Esophagus muscularis mucosa (tissue), 4 donors: Measurements from ENCODE around the gene CDCA5. TPM values are rescaled to one million over a fixed set of nuclear protein-coding genes. Genes with fewer than 3 reads are reported as not detected.

Experiments used
- DNase-seq: peaks from one replicate; pipeline ENCODE4 v3.0.0-alpha.2; 2017; ENCODE audit errors: extremely low spot score
- H3K27ac ChIP-seq, 4 donors: fragments of 200-600 bp; sonication (generic); replicated peaks in 1 of 4; 1 replicate in 3 of 4; 2 replicates in 1 of 4; pipeline ENCODE4 v1.5.1; 2016 to 2019; ENCODE audit warnings: mild to moderate bottlenecking in 1 of 4
- H3K27me3 ChIP-seq, 4 donors: fragments of 200-600 bp; sonication (generic); one replicate each; pipeline versions ENCODE4 v1.5.1 to v1.6.0; 2016 to 2019
- H3K36me3 ChIP-seq, 4 donors: fragments of 200-600 bp; sonication (generic); one replicate each; pipeline ENCODE4 v1.5.1; 2016 to 2019
- H3K4me1 ChIP-seq, 4 donors: fragments of 200-600 bp; sonication (generic); one replicate each; pipeline ENCODE4 v1.5.1; 2016 to 2019
- H3K4me3 ChIP-seq, 4 donors: fragments of 200-600 bp; sonication (generic); 1 replicate in 2 of 4; 2 replicates in 2 of 4; pipeline ENCODE4 v1.5.1; 2016 to 2019; ENCODE audit warnings: mild to moderate bottlenecking in 4 of 4, moderate library complexity in 1 of 4
- H3K9me3 ChIP-seq, 4 donors: fragments of 200-600 bp; sonication (generic); 1 replicate in 3 of 4; 2 replicates in 1 of 4; pipeline ENCODE4 v1.5.1; 2016 to 2019
- EP300 ChIP-seq: sonication (generic); formaldehyde crosslinking; IDR thresholded peaks from one replicate; pipeline ENCODE4 v1.6.1; 2017; ENCODE audit warnings: antibody characterized with exemption
- POLR2A ChIP-seq: fragments of 450-650 bp; IDR thresholded peaks from one replicate; pipeline ENCODE4 v1.6.1; 2017; ENCODE audit warnings: antibody characterized with exemption, moderate library complexity, mild to moderate bottlenecking, low read depth
- POLR2AphosphoS5 ChIP-seq, 2 donors: sonication (generic); formaldehyde crosslinking; IDR thresholded peaks; one replicate each; pipeline ENCODE4 v1.6.1; 2017; ENCODE audit warnings: antibody characterized with exemption in 2 of 2
- WGBS: methylation state at CpG from one replicate; pipeline ENCODE4 v1.1.5; 2018; 5-methylcytosine and 5-hydroxymethylcytosine counted together
- intact Hi-C: fragments of 100-400 bp; cut with DNase I; formaldehyde crosslinking; loops from one replicate; pipeline ENCODE4 v1.15.1; 2023
- small RNA-seq, 3 donors: library from RNA; depleted of rRNA; stranded (forward); fragments of <200 nt; gene quantifications; one replicate each; pipeline ENCODE3, GENCODE V24; 2016
- total RNA-seq, 4 donors: library from RNA; depleted of rRNA; stranded (reverse); fragments of >200 nt; gene quantifications; one replicate each; pipeline versions ENCODE4 v1.1.0 to v1.2.1, GENCODE V29; 2016
- TF ChIP-seq, protein P1 (sequence below), 3 experiments: fragments of 200-600 bp in 2 of 3; fragments of 450-650 bp in 1 of 3; sonication (generic) in 2 of 3; IDR thresholded peaks; one replicate each; pipeline ENCODE4 v1.5.1; 2017 to 2019; ENCODE audit warnings: antibody characterized with exemption in 3 of 3, mild to moderate bottlenecking in 2 of 3, moderate library complexity in 1 of 3

CDCA5 gene
- total RNA-seq, 4 donors from 2014 or later = 0.33 to 1.1 (median 0.38) TPM

GRCh38 chr11:65036931-65037330, 46.9 kb downstream of the CDCA5 start:
- Histone ChIP-seq H3K4me1 (peaks cover 12 to 23% (median 15%) of the 10 kb centered on the region in 4 donors), H3K27me3 (no peaks in the 10 kb centered on the region), H3K36me3 (peaks cover 54 to 81% (median 74%) of the 10 kb centered on the region in 4 donors), H3K4me3 (no peak overlapping the region), H3K9me3 (no peaks in the 10 kb centered on the region), H3K27ac (no peak overlapping the region)
- TF ChIP-seq EP300 (no peak), POLR2A (no peak), POLR2AphosphoS5 (IDR thresholded peaks at IDR 0.05) (no peak)
- TF ChIP-seq, protein P1, sequence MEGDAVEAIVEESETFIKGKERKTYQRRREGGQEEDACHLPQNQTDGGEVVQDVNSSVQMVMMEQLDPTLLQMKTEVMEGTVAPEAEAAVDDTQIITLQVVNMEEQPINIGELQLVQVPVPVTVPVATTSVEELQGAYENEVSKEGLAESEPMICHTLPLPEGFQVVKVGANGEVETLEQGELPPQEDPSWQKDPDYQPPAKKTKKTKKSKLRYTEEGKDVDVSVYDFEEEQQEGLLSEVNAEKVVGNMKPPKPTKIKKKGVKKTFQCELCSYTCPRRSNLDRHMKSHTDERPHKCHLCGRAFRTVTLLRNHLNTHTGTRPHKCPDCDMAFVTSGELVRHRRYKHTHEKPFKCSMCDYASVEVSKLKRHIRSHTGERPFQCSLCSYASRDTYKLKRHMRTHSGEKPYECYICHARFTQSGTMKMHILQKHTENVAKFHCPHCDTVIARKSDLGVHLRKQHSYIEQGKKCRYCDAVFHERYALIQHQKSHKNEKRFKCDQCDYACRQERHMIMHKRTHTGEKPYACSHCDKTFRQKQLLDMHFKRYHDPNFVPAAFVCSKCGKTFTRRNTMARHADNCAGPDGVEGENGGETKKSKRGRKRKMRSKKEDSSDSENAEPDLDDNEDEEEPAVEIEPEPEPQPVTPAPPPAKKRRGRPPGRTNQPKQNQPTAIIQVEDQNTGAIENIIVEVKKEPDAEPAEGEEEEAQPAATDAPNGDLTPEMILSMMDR (IDR thresholded peaks at IDR 0.05) = no peak
- no peak for DNase-seq
- intact Hi-C loops = no loop called here
- WGBS = 74% methylated on average over 6 of the region's 6 CpGs

- WGBS = 79% methylated on average over 11 of the region's 11 CpGs
- H3K4me1 ChIP-seq = peaks cover 8 to 16% (median 14%) of the 10 kb centered on the region in 4 donors
- H3K27ac ChIP-seq = no peak overlapping the region
- H3K36me3 ChIP-seq = peaks cover 59 to 95% (median 82%) of the 10 kb centered on the region in 4 donors
- intact Hi-C loops = no loop called here
- H3K27me3 ChIP-seq = no peaks in the 10 kb centered on the region
- H3K4me3 ChIP-seq = no peak overlapping the region
- H3K9me3 ChIP-seq = no peaks in the 10 kb centered on the region
- no peak for DNase-seq
- TF ChIP-seq POLR2AphosphoS5 (IDR thresholded peaks at IDR 0.05) (no peak), EP300 (no peak), POLR2A (no peak)
- TF ChIP-seq, protein P1 (IDR thresholded peaks at IDR 0.05) = no peak
These were observed 48.3 kb downstream of the CDCA5 start for GRCh38 chr11:65035579-65035978.

DNA sequence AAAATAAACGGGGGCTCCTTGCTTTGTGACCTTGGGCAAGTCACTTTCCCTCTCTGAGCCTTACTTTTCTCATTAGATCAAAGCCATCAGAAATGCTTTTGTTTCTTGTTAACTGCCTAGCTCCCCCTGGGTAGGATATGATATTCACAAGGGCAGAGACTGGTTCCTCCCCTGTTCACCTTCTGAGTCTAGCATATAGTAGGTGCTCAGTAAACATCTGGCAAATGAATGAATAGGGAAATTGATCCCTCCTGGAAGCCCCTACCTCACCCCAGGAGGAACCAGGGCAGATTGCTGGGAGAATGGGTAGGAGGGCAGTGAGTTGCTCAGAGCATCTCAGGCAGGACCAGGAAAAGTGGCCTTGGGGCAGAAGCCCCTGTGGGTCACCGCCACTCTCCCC, 49.4 kb downstream of the CDCA5 start:
- intact Hi-C loops = no loop called here
- WGBS = 92% methylated on average over 2 of the region's 2 CpGs
- peaks cover 59 to 92% (median 76%) of the 10 kb centered on the region in 4 donors for H3K36me3 ChIP-seq

DNA sequence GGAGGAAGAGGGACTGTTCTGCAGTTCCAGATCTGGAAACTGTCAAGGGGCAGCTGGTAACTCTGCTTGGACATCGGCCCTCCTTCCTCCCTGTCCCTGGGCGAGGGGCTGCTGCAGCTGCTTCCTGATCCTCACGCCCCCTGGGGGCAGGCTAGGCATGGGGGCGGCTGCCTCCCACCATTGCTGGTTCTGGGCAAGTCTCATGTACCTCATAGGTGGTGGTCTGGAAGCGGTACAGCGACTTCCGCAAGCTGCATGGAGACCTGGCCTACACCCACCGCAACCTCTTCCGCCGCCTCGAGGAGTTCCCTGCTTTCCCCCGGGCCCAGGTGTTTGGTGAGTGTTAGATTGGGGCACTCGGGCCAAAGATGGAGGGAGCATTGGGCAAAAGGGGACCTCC, 51.6 kb downstream of the CDCA5 start:
- WGBS = 80% methylated on average over 10 of the region's 13 CpGs
- H3K9me3 ChIP-seq = no peaks in the 10 kb centered on the region
- peaks cover 45 to 70% (median 59%) of the 10 kb centered on the region in 4 donors for H3K36me3 ChIP-seq
- TF ChIP-seq POLR2AphosphoS5 (IDR thresholded peaks at IDR 0.05) = no peak
- TF ChIP-seq, protein P1 (IDR thresholded peaks at IDR 0.05) = no peak
- TF ChIP-seq POLR2A = no peak
- TF ChIP-seq EP300 = no peak
- H3K4me1 ChIP-seq = peaks cover 14 to 35% (median 26%) of the 10 kb centered on the region in 4 donors
- no peak overlapping the region for H3K4me3 ChIP-seq
- H3K27me3 ChIP-seq = no peaks in the 10 kb centered on the region
- intact Hi-C loops = no loop called here
- DNase-seq = no peak
- no peak overlapping the region for H3K27ac ChIP-seq

More for the DNA sequence above, 49.4 kb downstream of the CDCA5 start:
- peaks cover 3 to 19% (median 11%) of the 10 kb centered on the region in 4 donors for H3K4me1 ChIP-seq
- H3K9me3 ChIP-seq = no peaks in the 10 kb centered on the region
- H3K27ac ChIP-seq = no peak overlapping the region
- DNase-seq = no peak
- H3K4me3 ChIP-seq = no peak overlapping the region
- TF ChIP-seq POLR2A (no peak), POLR2AphosphoS5 (IDR thresholded peaks at IDR 0.05) (no peak), EP300 (no peak)
- TF ChIP-seq, protein P1 (IDR thresholded peaks at IDR 0.05) = no peak
- H3K27me3 ChIP-seq = no peaks in the 10 kb centered on the region

Small RNA genes within 50 kb of the gene (small RNA-seq; reads per million reads assigned to genes)
- gene SNX15 = 0 reads per million in 3 donors

Other genes with a start within 250 kb of the CDCA5 start
- under 1 TPM in 3 of 4 donors, not detected in 1; 0.33 to 0.46 (median 0.39) TPM for gene CDC42BPG, start 239.4 kb downstream of the CDCA5 start, total RNA-seq
- gene EHD1, start 205.4 kb downstream of the CDCA5 start, total RNA-seq = 100 to 1,000 TPM in 2 of 4 donors, 10 to 100 TPM in 2; 57.0 to 193 (median 104) TPM
- 10 to 100 TPM; 19.9 to 28.7 (median 26.1) TPM for gene ATG2A, start 166.8 kb downstream of the CDCA5 start, total RNA-seq
- 10 to 100 TPM; 24.1 to 38.8 (median 29.0) TPM for gene PPP2R5B, start 159.4 kb downstream of the CDCA5 start, total RNA-seq
- gene GPHA2, start 148.1 kb downstream of the CDCA5 start, total RNA-seq = not detected
- not detected for gene MAJIN, start 111.9 kb downstream of the CDCA5 start, total RNA-seq
- 1 to 10 TPM in 3 of 4 donors, under 1 TPM in 1; 0.42 to 5.1 (median 3.1) TPM for gene BATF2, start 87.1 kb downstream of the CDCA5 start, total RNA-seq
- 100 to 1,000 TPM; 150 to 189 (median 172) TPM for gene ARL2, start 69.9 kb downstream of the CDCA5 start, total RNA-seq
- gene SNX15, start 56.6 kb downstream of the CDCA5 start, total RNA-seq = 10 to 100 TPM; 21.2 to 57.1 (median 33.1) TPM
- 10 to 100 TPM in 3 of 4 donors, 1 to 10 TPM in 1; 9.6 to 21.8 (median 13.1) TPM for gene SAC3D1, start 42.8 kb downstream of the CDCA5 start, total RNA-seq
- 10 to 100 TPM; 22.8 to 43.7 (median 31.0) TPM for gene NAALADL1, start 25.5 kb downstream of the CDCA5 start, total RNA-seq
- 10 to 100 TPM; 24.1 to 50.7 (median 43.7) TPM for gene ZFPL1, start 182 bp upstream of the CDCA5 start, total RNA-seq
- 100 to 1,000 TPM; 185 to 414 (median 237) TPM for gene VPS51, start 12.2 kb upstream of the CDCA5 start, total RNA-seq
- gene TM7SF2, start 27.8 kb upstream of the CDCA5 start, total RNA-seq = 10 to 100 TPM in 3 of 4 donors, 1 to 10 TPM in 1; 8.8 to 17.2 (median 12.1) TPM
- 10 to 100 TPM in 3 of 4 donors, 1 to 10 TPM in 1; 7.5 to 24.4 (median 18.0) TPM for gene ZNHIT2, start 33.7 kb upstream of the CDCA5 start, total RNA-seq
- 1,000 to 10,000 TPM in 1 of 4 donors, 100 to 1,000 TPM in 3; 465 to 1,081 (median 716) TPM for gene FAU, start 38.1 kb upstream of the CDCA5 start, total RNA-seq
- gene MRPL49, start 38.3 kb upstream of the CDCA5 start, total RNA-seq = 100 to 1,000 TPM in 2 of 4 donors, 10 to 100 TPM in 2; 76.2 to 113 (median 91.5) TPM
- 10 to 100 TPM; 24.1 to 39.5 (median 27.5) TPM for gene SYVN1, start 50.5 kb upstream of the CDCA5 start, total RNA-seq
- gene SPDYC, start 86.2 kb upstream of the CDCA5 start, total RNA-seq = not detected
- gene CAPN1, start 97.9 kb upstream of the CDCA5 start, total RNA-seq = 100 to 1,000 TPM in 3 of 4 donors, 10 to 100 TPM in 1; 95.9 to 246 (median 167) TPM
- gene POLA2, start 177.9 kb upstream of the CDCA5 start, total RNA-seq = 10 to 100 TPM; 14.7 to 26.6 (median 17.3) TPM
- 10 to 100 TPM; 39.9 to 90.1 (median 54.4) TPM for gene CDC42EP2, start 230.8 kb upstream of the CDCA5 start, total RNA-seq
- gene DPF2, start 249.8 kb upstream of the CDCA5 start, total RNA-seq = 10 to 100 TPM; 40.3 to 60.6 (median 52.9) TPM